Spinal cord (tissue), 10 donors: ENCODE results near the gene BICDL1. TPM values are rescaled to one million over a fixed set of nuclear protein-coding genes. Genes with fewer than 3 reads are reported as not detected.

Source experiments
- DNase-seq, 6 donors: peaks; one replicate each; pipeline versions ENCODE4 v3.0.0 to v3.0.0-alpha.2; 2013 to 2015; ENCODE audit warnings: low spot score in 6 of 6, low read depth in 4 of 6
- H3K27ac ChIP-seq: one replicate; pipeline ENCODE4 v1.5.1; 2013; ENCODE audit warnings: low read depth, low read length, control low read depth
- H3K27me3 ChIP-seq: one replicate; pipeline ENCODE4 v1.6.1; 2013; ENCODE audit warnings: low read length; ENCODE audit not compliant: control insufficient read depth, insufficient read depth
- H3K36me3 ChIP-seq: one replicate; pipeline ENCODE4 v1.6.1; 2013; ENCODE audit warnings: low read length; ENCODE audit not compliant: control insufficient read depth, insufficient read depth
- H3K4me1 ChIP-seq: one replicate; pipeline ENCODE4 v1.6.1; 2013; ENCODE audit warnings: low read length; ENCODE audit not compliant: control insufficient read depth, insufficient read depth
- H3K4me3 ChIP-seq: one replicate; pipeline ENCODE4 v1.5.1; 2013; ENCODE audit warnings: low read depth, low read length, control low read depth
- H3K9me3 ChIP-seq: one replicate; pipeline ENCODE4 v1.6.1; 2013; ENCODE audit warnings: low read length; ENCODE audit not compliant: control insufficient read depth, insufficient read depth
- WGBS: methylation state at CpG from one replicate; pipeline ENCODE4 v1.1.5; 2013; ENCODE audit warnings: missing lambda C conversion rate; ENCODE audit not compliant: insufficient coverage; 5-methylcytosine and 5-hydroxymethylcytosine counted together
- polyA plus RNA-seq, 2 donors: library from polyadenylated mRNA; unstranded; fragments of 120-200 nt; gene quantifications; one replicate each; pipeline ENCODE4 v1.2.1, GENCODE V29; 2013; ENCODE audit not compliant: insufficient read length in 2 of 2
- small RNA-seq: library from RNA; depleted of rRNA; stranded (forward); fragments of <200 nt; gene quantifications from one replicate; pipeline ENCODE3, GENCODE V24; 2014; ENCODE audit warnings: low replicate concordance
- total RNA-seq, 2 donors: library from RNA; depleted of rRNA in 1 of 2; stranded (reverse); fragments of 120-200 nt in 1 of 2; fragments of >200 nt in 1 of 2; gene quantifications; one replicate each; pipeline versions ENCODE4 v1.2.3 to v1.2.4, GENCODE V29; 2013 to 2014
- donor health status: healthy.

BICDL1 gene
- total and polyA plus RNA-seq, 4 donors: 11.7 to 55.1 (median 30.1) TPM

DNA sequence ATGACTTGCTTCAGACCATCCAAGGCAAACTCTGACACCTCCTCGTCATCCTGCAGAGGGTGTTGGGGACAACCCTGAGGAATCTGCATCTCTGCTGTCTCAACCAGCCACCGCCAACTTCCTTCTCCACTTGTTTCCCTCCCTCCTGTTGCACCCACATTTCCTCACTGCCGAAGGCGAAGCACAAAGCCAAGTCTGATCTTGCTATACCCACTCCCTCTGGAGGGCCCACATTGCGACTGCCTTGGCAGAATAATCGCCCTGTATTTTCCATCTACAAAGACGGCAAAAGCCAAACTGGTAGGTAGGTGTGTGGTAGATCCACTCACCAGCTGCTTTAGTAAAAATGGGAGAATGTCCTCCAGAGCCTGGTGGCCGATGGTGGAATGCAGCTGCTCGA lies 149.3 kb downstream of the BICDL1 start:
- 95% methylated on average over 7 of the region's 9 CpGs for WGBS
- H3K9me3 ChIP-seq: no peaks in the 10 kb centered on the region
- H3K27me3 ChIP-seq: no peaks in the 10 kb centered on the region
- H3K4me1 ChIP-seq: no peaks in the 10 kb centered on the region
- no peak overlapping the region for H3K27ac ChIP-seq
- DNase-seq: peak in 1 of 6 donors; percentile 35
- H3K36me3 ChIP-seq: peaks cover 94% of the 10 kb centered on the region
- no peak overlapping the region for H3K4me3 ChIP-seq

- peaks cover 93% of the 10 kb centered on the region for H3K36me3 ChIP-seq
- no peak overlapping the region for H3K27ac ChIP-seq
- H3K27me3 ChIP-seq: no peaks in the 10 kb centered on the region
- no peaks in the 10 kb centered on the region for H3K9me3 ChIP-seq
- H3K4me1 ChIP-seq: no peaks in the 10 kb centered on the region
- no peak overlapping the region for H3K4me3 ChIP-seq
- 89% methylated on average over 5 of the region's 5 CpGs for whole genome bisulfite sequencing
- DNase-seq: no peak
These were observed 150.9 kb downstream of the BICDL1 start for GRCh38 chr12:120139958-120140357.

- WGBS: 89% methylated on average over 9 of the region's 9 CpGs
- H3K27me3 ChIP-seq: no peaks in the 10 kb centered on the region
- peaks cover 93% of the 10 kb centered on the region for H3K36me3 ChIP-seq
- H3K9me3 ChIP-seq: no peaks in the 10 kb centered on the region
- H3K4me3 ChIP-seq: no peak overlapping the region
- H3K4me1 ChIP-seq: no peaks in the 10 kb centered on the region
- DNase-seq: no peak
- no peak overlapping the region for H3K27ac ChIP-seq
These were observed 151.6 kb downstream of the BICDL1 start for GRCh38 chr12:120140603-120141002.

GRCh38 chr12:120141336-120141735 lies 152.3 kb downstream of the BICDL1 start:
- 96% methylated on average over 5 of the region's 6 CpGs for WGBS
- no peaks in the 10 kb centered on the region for H3K4me1 ChIP-seq
- no peaks in the 10 kb centered on the region for H3K27me3 ChIP-seq
- peaks cover 93% of the 10 kb centered on the region for H3K36me3 ChIP-seq
- no peaks in the 10 kb centered on the region for H3K9me3 ChIP-seq
- DNase-seq: no peak
- H3K4me3 ChIP-seq: no peak overlapping the region
- H3K27ac ChIP-seq: no peak overlapping the region

GRCh38 chr12:120142231-120142877 lies 153.3 kb downstream of the BICDL1 start:
- Histone ChIP-seq H3K9me3 (no peaks in the 10 kb centered on the region), H3K36me3 (peaks cover 92% of the 10 kb centered on the region), H3K4me1 (no peaks in the 10 kb centered on the region), H3K27ac (no peak overlapping the region), H3K4me3 (no peak overlapping the region), H3K27me3 (no peaks in the 10 kb centered on the region)
- WGBS: 100% methylated on average over 10 of the region's 14 CpGs
- DNase-seq: no peak

Small RNA genes within 50 kb of the gene (small RNA-seq; reads per million reads assigned to genes)
- gene AC004812.1: not detected

Other genes with a start within 250 kb of the BICDL1 start
- gene CIT, start 111.9 kb upstream of the BICDL1 start, total RNA-seq: 10 to 100 TPM; 28.5 to 51.0 TPM
- 10 to 100 TPM; 40.5 to 54.5 TPM for gene CIT, start 111.9 kb upstream of the BICDL1 start, polyA plus RNA-seq
- gene RAB35, start 127.5 kb downstream of the BICDL1 start, total RNA-seq: 10 to 100 TPM; 20.7 to 32.8 TPM
- 10 to 100 TPM; 61.6 to 64.2 TPM for gene RAB35, start 127.5 kb downstream of the BICDL1 start, polyA plus RNA-seq
- gene GCN1, start 205.5 kb downstream of the BICDL1 start, total RNA-seq: 10 to 100 TPM; 49.1 to 53.4 TPM
- 10 to 100 TPM; 39.2 to 49.4 TPM for gene GCN1, start 205.5 kb downstream of the BICDL1 start, polyA plus RNA-seq
- 1,000 to 10,000 TPM; 1,051 to 2,296 TPM for gene RPLP0, start 211.9 kb downstream of the BICDL1 start, total RNA-seq
- gene RPLP0, start 211.9 kb downstream of the BICDL1 start, polyA plus RNA-seq: 1,000 to 10,000 TPM; 1,679 to 1,843 TPM